GM10266 (cell line): ENCODE data around the gene SNRPB.
A peak's percentile ranks its signal among the peaks of the same experiment; 100 is the strongest.

Experiments
- DNase-seq: peaks from one replicate; pipeline ENCODE4 v3.0.0; 2012; ENCODE audit errors: extremely low spot score
- CTCF ChIP-seq: IDR thresholded peaks from 2 replicates; pipeline ENCODE4 v1.5.1; 2012; ENCODE audit warnings: mild to moderate bottlenecking, low read depth; ENCODE audit not compliant: control insufficient read depth, insufficient read depth; ENCODE audit errors: missing control alignments

SNRPB gene

GRCh38 chr20:2459981-2460751, 10.4 kb downstream of the SNRPB start:
- no peak for TF ChIP-seq CTCF
- no peak for DNase-seq

GRCh38 chr20:2458919-2459499, 11.6 kb downstream of the SNRPB start:
- TF ChIP-seq CTCF = no peak

GRCh38 chr20:2455771-2456497, 14.7 kb downstream of the SNRPB start:
- DNase-seq = no peak

More at GRCh38 chr20:2458919-2459499, 11.6 kb downstream of the SNRPB start:
- no peak for DNase-seq

GRCh38 chr20:2453792-2454191, 16.8 kb downstream of the SNRPB start:
- no peak for TF ChIP-seq CTCF
- DNase-seq = no peak

More at GRCh38 chr20:2455771-2456497, 14.7 kb downstream of the SNRPB start:
- TF ChIP-seq CTCF = no peak

- TF ChIP-seq CTCF = peak; percentile 83
- DNase-seq = peak; percentile 52
Observed at GRCh38 chr20:2451939-2452732, 18.5 kb downstream of the SNRPB start.

GRCh38 chr20:2451422-2451821, 19.2 kb downstream of the SNRPB start:
- DNase-seq = no peak
- TF ChIP-seq CTCF = no peak
